K562 (cell line): ENCODE data around the gene TP73. TPM values are rescaled to one million over a fixed set of nuclear protein-coding genes. Genes with fewer than 3 reads are reported as not detected.
A peak's percentile ranks its signal among the peaks of the same experiment; 100 is the strongest.

ENCODE experiments used
- ELF4 ChIP-seq: fragments of 450-650 bp; formaldehyde crosslinking; IDR thresholded peaks from 2 replicates; pipeline ENCODE4 v1.4.0; 2022; ENCODE audit warnings: missing genetic modification characterization
- ID3 ChIP-seq, 2 experiments: fragments of 250-450 bp in 1 of 2; fragments of 450-650 bp in 1 of 2; sonication (Bioruptor Pico) in 1 of 2; IDR thresholded peaks; 2 replicates each; pipeline versions ENCODE4 v1.6.1 to v1.8.0; 2016 to 2021; ENCODE audit warnings: mild to moderate bottlenecking in 2 of 2, moderate library complexity in 2 of 2, missing compliant biosample characterization in 1 of 2, missing genetic modification characterization in 1 of 2
- ZBTB40 ChIP-seq, 2 experiments: fragments of 450-650 bp in 1 of 2; sonication (generic) in 1 of 2; formaldehyde crosslinking in 1 of 2; IDR thresholded peaks; 2 replicates each; pipeline versions ENCODE4 v1.7.1 to v1.9.0; 2016 to 2022; ENCODE audit warnings: inconsistent platforms in 1 of 2, mild to moderate bottlenecking in 1 of 2, missing genetic modification reagents in 1 of 2
- polyA plus RNA-seq, 8 experiments: library from polyadenylated mRNA; depleted of rRNA in 4 of 8; stranded (reverse) in 5 of 8; unstranded in 3 of 8; fragments of >200 nt; fragmentation: Nextera tagmentation in 2 of 8; fragmentation: Illumina TruSeq in 1 of 8; extraction: Ambion mirVana in 2 of 8; extraction: Trizol in 1 of 8; gene quantifications; 2 replicates each; pipeline versions ENCODE4 v1.2.1 to v1.2.3, GENCODE V29; 2011 to 2014; ENCODE audit warnings: inconsistent platforms in 1 of 8, missing spikeins in 1 of 8
- total RNA-seq, 7 experiments: library from RNA; depleted of rRNA in 6 of 7; stranded (reverse); fragments of >200 nt in 6 of 7; fragmentation: Illumina TruSeq in 2 of 7; extraction: Trizol in 2 of 7; gene quantifications; 2 replicates each; pipeline versions ENCODE4 v1.2.1 to v1.2.3, GENCODE V29; 2011 to 2021; ENCODE audit warnings: low replicate concordance in 1 of 7

Gene TP73
- total and polyA plus RNA-seq, 9 of the 15 experiments (the other 6 are each of a cell fraction or from before 2014, with no cell fraction given): 0.07 to 1.6 (median 0.40) TPM; not detected in 2

GRCh38 chr1:3604997-3605823 lies 47.1 kb upstream of the TP73 start (continued):
- TF ChIP-seq ZBTB40 (IDR thresholded peaks at IDR 0.05) (peak; percentile 46; the same call in 1 of the 2 replicates), ZBTB40 (CRISPR knock-in tag; IDR thresholded peaks at IDR 0.05) (no peak), ELF4 (CRISPR knock-in tag) (peak; percentile 83), ID3 (CRISPR knock-in tag; IDR thresholded peaks at IDR 0.05) (no peak), ID3 (tag; IDR thresholded peaks at IDR 0.05) (no peak)
